OCI-LY1 (cell line): ENCODE results near the gene SLC43A1.

ENCODE experiments used
- H2AFZ ChIP-seq: fragments of 200-600 bp; sonication (generic), shearing (Covaris generic); 2 replicates; pipeline ENCODE4 v1.6.0; 2014; ENCODE audit warnings: antibody characterized with exemption, mild to moderate bottlenecking, low read length
- H3F3A ChIP-seq: fragments of 200-600 bp; sonication (generic), shearing (Covaris generic); 2 replicates; pipeline ENCODE4 v1.6.0; 2014; ENCODE audit warnings: mild to moderate bottlenecking, antibody characterized with exemption, low read length, moderate library complexity; ENCODE audit not compliant: insufficient read depth
- H3K27ac ChIP-seq: fragments of 200-600 bp; sonication (generic); 2 replicates; pipeline ENCODE4 v1.5.1; 2014; ENCODE audit warnings: low read length, mixed run types, mild to moderate bottlenecking, low read depth; ENCODE audit not compliant: poor library complexity, severe bottlenecking
- H3K27me3 ChIP-seq: fragments of 200-600 bp; sonication (generic); 2 replicates; pipeline ENCODE4 v1.6.0; 2014; ENCODE audit warnings: antibody characterized with exemption, mild to moderate bottlenecking, low read length, moderate library complexity; ENCODE audit not compliant: insufficient read depth
- H3K36me3 ChIP-seq: fragments of 200-600 bp; sonication (generic); 2 replicates; pipeline ENCODE4 v1.6.1; 2014; ENCODE audit warnings: mild to moderate bottlenecking, antibody characterized with exemption, low read length, moderate library complexity, mixed read lengths; ENCODE audit not compliant: insufficient read depth
- H3K4me1 ChIP-seq: fragments of 200-600 bp; sonication (generic); 2 replicates; pipeline ENCODE4 v1.5.1; 2014; ENCODE audit warnings: mild to moderate bottlenecking, low read length, moderate library complexity; ENCODE audit not compliant: insufficient read depth, severe bottlenecking
- H3K4me2 ChIP-seq: fragments of 200-600 bp; sonication (generic), shearing (Covaris generic); 2 replicates; pipeline ENCODE4 v1.6.1; 2014; ENCODE audit warnings: low read length
- H3K4me3 ChIP-seq: fragments of 200-600 bp; sonication (generic); 2 replicates; pipeline ENCODE4 v1.5.1; 2014; ENCODE audit warnings: low read length, low read depth, mild to moderate bottlenecking, mixed read lengths; ENCODE audit not compliant: poor library complexity, severe bottlenecking
- H3K79me2 ChIP-seq: fragments of 200-600 bp; shearing (Covaris generic); 2 replicates; pipeline ENCODE4 v1.6.1; 2016; ENCODE audit warnings: mixed run types, low read length, mixed read lengths; ENCODE audit not compliant: insufficient read depth
- H3K9ac ChIP-seq: fragments of 200-600 bp; sonication (generic), shearing (Covaris generic); 2 replicates; pipeline ENCODE4 v1.6.1; 2014; ENCODE audit warnings: mild to moderate bottlenecking, low read length, mixed read lengths
- H3K9me2 ChIP-seq: fragments of 200-600 bp; sonication (generic), shearing (Covaris generic); 2 replicates; pipeline ENCODE4 v1.6.1; 2014; ENCODE audit warnings: low read depth, mild to moderate bottlenecking, low read length, mixed read lengths
- H3K9me3 ChIP-seq: fragments of 200-600 bp; shearing (Covaris generic); 2 replicates; pipeline ENCODE4 v1.6.1; 2014; ENCODE audit warnings: low read length, mixed read lengths
- H4K20me1 ChIP-seq: fragments of 200-600 bp; sonication (generic), shearing (Covaris generic); 2 replicates; pipeline ENCODE4 v1.6.0; 2016; ENCODE audit warnings: mild to moderate bottlenecking, low read length; ENCODE audit not compliant: insufficient read depth
- EZH2 ChIP-seq: fragments of 200-600 bp; sonication (generic), shearing (Covaris generic); IDR thresholded peaks from 2 replicates; pipeline ENCODE4 v1.8.0; 2017; ENCODE audit warnings: borderline replicate concordance, mixed run types, mild to moderate bottlenecking, antibody characterized with exemption, low read length, moderate library complexity, mixed read lengths
- TF ChIP-seq, protein P1 (sequence below): fragments of 200-600 bp; sonication (generic), shearing (Covaris generic); IDR thresholded peaks from 2 replicates; pipeline ENCODE4 v1.5.1; 2017; ENCODE audit warnings: mild to moderate bottlenecking, antibody characterized with exemption, low read length, moderate library complexity, mixed read lengths

Gene SLC43A1

DNA sequence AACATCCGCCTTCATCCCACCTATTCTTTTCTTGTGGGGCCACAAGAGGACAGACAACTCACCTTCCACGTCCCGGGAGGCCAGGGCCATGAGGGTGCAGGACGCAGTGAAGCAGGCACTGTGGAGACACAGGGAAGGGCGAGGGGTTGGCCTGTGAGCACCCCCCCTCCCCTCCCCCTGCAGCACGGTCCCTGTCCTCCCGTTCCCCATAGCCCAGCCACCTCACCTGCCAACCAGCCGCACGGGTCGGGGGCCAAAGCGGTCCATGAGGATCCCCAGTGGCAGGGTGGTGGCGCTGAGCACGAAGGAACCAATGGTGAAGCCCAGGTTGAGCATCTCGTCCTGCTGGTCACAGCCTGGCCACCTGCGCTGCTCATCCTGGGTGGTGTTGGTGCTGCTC is 14.6 kb downstream of the SLC43A1 start:
- H3K9ac ChIP-seq = no peak overlapping the region
- H3K4me1 ChIP-seq = no peaks in the 10 kb centered on the region
- H3F3A ChIP-seq = no peaks in the 10 kb centered on the region
- no peaks in the 10 kb centered on the region for H4K20me1 ChIP-seq
- H3K4me2 ChIP-seq = no peak overlapping the region
- no peak overlapping the region for H3K4me3 ChIP-seq
- H3K9me3 ChIP-seq = no peaks in the 10 kb centered on the region
- no peaks in the 10 kb centered on the region for H3K9me2 ChIP-seq
- no peak for TF ChIP-seq EZH2
- TF ChIP-seq, protein P1, sequence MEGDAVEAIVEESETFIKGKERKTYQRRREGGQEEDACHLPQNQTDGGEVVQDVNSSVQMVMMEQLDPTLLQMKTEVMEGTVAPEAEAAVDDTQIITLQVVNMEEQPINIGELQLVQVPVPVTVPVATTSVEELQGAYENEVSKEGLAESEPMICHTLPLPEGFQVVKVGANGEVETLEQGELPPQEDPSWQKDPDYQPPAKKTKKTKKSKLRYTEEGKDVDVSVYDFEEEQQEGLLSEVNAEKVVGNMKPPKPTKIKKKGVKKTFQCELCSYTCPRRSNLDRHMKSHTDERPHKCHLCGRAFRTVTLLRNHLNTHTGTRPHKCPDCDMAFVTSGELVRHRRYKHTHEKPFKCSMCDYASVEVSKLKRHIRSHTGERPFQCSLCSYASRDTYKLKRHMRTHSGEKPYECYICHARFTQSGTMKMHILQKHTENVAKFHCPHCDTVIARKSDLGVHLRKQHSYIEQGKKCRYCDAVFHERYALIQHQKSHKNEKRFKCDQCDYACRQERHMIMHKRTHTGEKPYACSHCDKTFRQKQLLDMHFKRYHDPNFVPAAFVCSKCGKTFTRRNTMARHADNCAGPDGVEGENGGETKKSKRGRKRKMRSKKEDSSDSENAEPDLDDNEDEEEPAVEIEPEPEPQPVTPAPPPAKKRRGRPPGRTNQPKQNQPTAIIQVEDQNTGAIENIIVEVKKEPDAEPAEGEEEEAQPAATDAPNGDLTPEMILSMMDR = no peak
- no peak overlapping the region for H3K27ac ChIP-seq
- no peak overlapping the region for H2AFZ ChIP-seq
- peaks cover 74% of the 10 kb centered on the region for H3K36me3 ChIP-seq
- no peaks in the 10 kb centered on the region for H3K27me3 ChIP-seq
- no peaks in the 10 kb centered on the region for H3K79me2 ChIP-seq

DNA sequence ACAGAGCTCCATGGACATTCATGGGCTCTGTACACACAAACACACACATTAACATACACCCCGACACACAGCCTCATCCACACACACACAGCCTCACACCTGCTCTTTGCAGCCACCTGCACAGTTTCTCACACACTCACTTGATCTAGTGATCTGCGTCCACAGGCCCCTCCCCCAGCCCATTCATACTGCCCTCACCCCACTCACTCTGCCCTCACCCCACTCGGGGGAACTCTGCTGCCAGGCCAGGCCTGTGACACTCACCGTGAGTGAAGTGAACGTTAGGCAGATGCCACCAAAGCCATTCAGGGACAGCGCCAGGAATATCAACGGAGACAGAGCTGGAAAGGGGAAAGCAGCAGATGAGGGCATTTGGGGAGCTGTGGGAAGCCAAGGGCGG is 15.0 kb downstream of the SLC43A1 start:
- H3K79me2 ChIP-seq = no peaks in the 10 kb centered on the region
- H3K36me3 ChIP-seq = peaks cover 74% of the 10 kb centered on the region
- no peaks in the 10 kb centered on the region for H3K27me3 ChIP-seq
- no peaks in the 10 kb centered on the region for H3K9me3 ChIP-seq
- no peaks in the 10 kb centered on the region for H3F3A ChIP-seq
- H3K9ac ChIP-seq = no peak overlapping the region
- H3K9me2 ChIP-seq = no peaks in the 10 kb centered on the region
- H2AFZ ChIP-seq = no peak overlapping the region
- TF ChIP-seq, protein P1 = no peak
- no peak for TF ChIP-seq EZH2
- H3K4me1 ChIP-seq = no peaks in the 10 kb centered on the region
- no peak overlapping the region for H3K4me3 ChIP-seq
- H3K27ac ChIP-seq = no peak overlapping the region
- no peaks in the 10 kb centered on the region for H4K20me1 ChIP-seq
- no peak overlapping the region for H3K4me2 ChIP-seq

DNA sequence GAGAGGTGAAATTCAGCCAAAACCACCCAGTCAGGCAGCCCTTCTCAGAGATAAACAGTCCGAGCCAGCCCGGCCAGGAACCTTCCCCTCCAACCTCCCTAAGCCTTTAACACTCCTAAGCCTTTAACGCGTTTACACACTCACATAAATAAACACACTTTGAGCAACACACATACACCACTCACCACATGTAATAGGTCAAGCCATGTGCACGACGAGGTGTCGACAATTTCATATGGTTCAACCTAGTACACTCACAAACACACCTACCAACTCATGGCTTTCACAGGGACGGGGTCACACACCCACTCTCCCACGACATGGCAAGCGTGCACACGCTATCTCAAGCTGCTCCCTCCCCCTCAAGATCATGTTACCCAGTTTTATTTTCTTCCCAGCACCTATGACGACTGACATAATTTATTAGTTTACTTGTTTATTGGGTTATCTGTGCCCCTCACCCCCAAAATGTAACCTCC is 15.5 kb downstream of the SLC43A1 start:
- Histone ChIP-seq H3K36me3 (peaks cover 70% of the 10 kb centered on the region), H3K9me2 (no peaks in the 10 kb centered on the region), H3K4me2 (no peak overlapping the region), H3F3A (no peaks in the 10 kb centered on the region), H3K27ac (no peak overlapping the region), H3K4me1 (no peaks in the 10 kb centered on the region), H2AFZ (no peak overlapping the region), H3K9me3 (no peaks in the 10 kb centered on the region), H3K27me3 (no peaks in the 10 kb centered on the region), H3K4me3 (no peak overlapping the region), H3K79me2 (no peaks in the 10 kb centered on the region), H4K20me1 (no peaks in the 10 kb centered on the region), H3K9ac (no peak overlapping the region)
- TF ChIP-seq, protein P1 = no peak
- no peak for TF ChIP-seq EZH2
